OCI-LY1 (cell line): Measurements from ENCODE around the gene PBX1.

ENCODE experiments used
- H2AFZ ChIP-seq: fragments of 200-600 bp; sonication (generic), shearing (Covaris generic); 2 replicates; pipeline ENCODE4 v1.6.0; 2014; ENCODE audit warnings: antibody characterized with exemption, mild to moderate bottlenecking, low read length
- H3F3A ChIP-seq: fragments of 200-600 bp; sonication (generic), shearing (Covaris generic); 2 replicates; pipeline ENCODE4 v1.6.0; 2014; ENCODE audit warnings: mild to moderate bottlenecking, antibody characterized with exemption, low read length, moderate library complexity; ENCODE audit not compliant: insufficient read depth
- H3K27ac ChIP-seq: fragments of 200-600 bp; sonication (generic); 2 replicates; pipeline ENCODE4 v1.5.1; 2014; ENCODE audit warnings: low read length, mixed run types, mild to moderate bottlenecking, low read depth; ENCODE audit not compliant: poor library complexity, severe bottlenecking
- H3K27me3 ChIP-seq: fragments of 200-600 bp; sonication (generic); 2 replicates; pipeline ENCODE4 v1.6.0; 2014; ENCODE audit warnings: antibody characterized with exemption, mild to moderate bottlenecking, low read length, moderate library complexity; ENCODE audit not compliant: insufficient read depth
- H3K36me3 ChIP-seq: fragments of 200-600 bp; sonication (generic); 2 replicates; pipeline ENCODE4 v1.6.1; 2014; ENCODE audit warnings: mild to moderate bottlenecking, antibody characterized with exemption, low read length, moderate library complexity, mixed read lengths; ENCODE audit not compliant: insufficient read depth
- H3K4me1 ChIP-seq: fragments of 200-600 bp; sonication (generic); 2 replicates; pipeline ENCODE4 v1.5.1; 2014; ENCODE audit warnings: mild to moderate bottlenecking, low read length, moderate library complexity; ENCODE audit not compliant: insufficient read depth, severe bottlenecking
- H3K4me2 ChIP-seq: fragments of 200-600 bp; sonication (generic), shearing (Covaris generic); 2 replicates; pipeline ENCODE4 v1.6.1; 2014; ENCODE audit warnings: low read length
- H3K4me3 ChIP-seq: fragments of 200-600 bp; sonication (generic); 2 replicates; pipeline ENCODE4 v1.5.1; 2014; ENCODE audit warnings: low read length, low read depth, mild to moderate bottlenecking, mixed read lengths; ENCODE audit not compliant: poor library complexity, severe bottlenecking
- H3K79me2 ChIP-seq: fragments of 200-600 bp; shearing (Covaris generic); 2 replicates; pipeline ENCODE4 v1.6.1; 2016; ENCODE audit warnings: mixed run types, low read length, mixed read lengths; ENCODE audit not compliant: insufficient read depth
- H3K9ac ChIP-seq: fragments of 200-600 bp; sonication (generic), shearing (Covaris generic); 2 replicates; pipeline ENCODE4 v1.6.1; 2014; ENCODE audit warnings: mild to moderate bottlenecking, low read length, mixed read lengths
- H3K9me2 ChIP-seq: fragments of 200-600 bp; sonication (generic), shearing (Covaris generic); 2 replicates; pipeline ENCODE4 v1.6.1; 2014; ENCODE audit warnings: low read depth, mild to moderate bottlenecking, low read length, mixed read lengths
- H3K9me3 ChIP-seq: fragments of 200-600 bp; shearing (Covaris generic); 2 replicates; pipeline ENCODE4 v1.6.1; 2014; ENCODE audit warnings: low read length, mixed read lengths
- H4K20me1 ChIP-seq: fragments of 200-600 bp; sonication (generic), shearing (Covaris generic); 2 replicates; pipeline ENCODE4 v1.6.0; 2016; ENCODE audit warnings: mild to moderate bottlenecking, low read length; ENCODE audit not compliant: insufficient read depth
- CTCF ChIP-seq: fragments of 200-600 bp; sonication (generic), shearing (Covaris generic); IDR thresholded peaks from 2 replicates; pipeline ENCODE4 v1.5.1; 2017; ENCODE audit warnings: mild to moderate bottlenecking, antibody characterized with exemption, low read length, moderate library complexity, mixed read lengths
- EZH2 ChIP-seq: fragments of 200-600 bp; sonication (generic), shearing (Covaris generic); IDR thresholded peaks from 2 replicates; pipeline ENCODE4 v1.8.0; 2017; ENCODE audit warnings: borderline replicate concordance, mixed run types, mild to moderate bottlenecking, antibody characterized with exemption, low read length, moderate library complexity, mixed read lengths

The PBX1 gene

DNA sequence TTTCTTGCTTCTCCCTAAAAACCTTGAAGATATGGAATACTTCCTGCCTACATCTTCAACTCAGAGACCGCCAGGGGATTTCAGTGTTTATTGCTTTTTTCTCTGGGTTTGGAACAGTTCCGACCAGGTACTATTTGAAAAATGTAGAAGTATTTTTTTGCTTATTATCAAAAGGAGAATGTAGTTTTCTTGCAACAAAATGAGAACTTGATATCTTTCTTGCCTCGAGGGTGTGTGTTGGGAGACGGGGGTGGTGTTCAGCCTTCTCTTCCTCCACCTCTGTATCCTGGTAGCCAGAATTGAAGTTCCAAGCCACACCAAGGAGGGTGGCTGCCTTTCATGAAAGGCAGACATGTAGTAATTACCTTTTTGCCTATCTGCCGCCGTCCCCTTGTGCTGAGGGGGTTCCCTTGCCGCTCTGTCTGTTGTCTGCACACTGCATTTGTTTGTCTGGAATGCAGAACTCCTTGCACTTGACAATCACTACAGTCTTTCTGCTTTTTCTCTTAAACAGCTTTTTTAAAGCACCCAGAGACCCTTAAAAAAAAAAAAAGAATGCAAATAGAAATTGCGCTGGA, 212.1 kb downstream of the PBX1 start:
- Histone ChIP-seq H3K79me2 (no peaks in the 10 kb centered on the region), H3K36me3 (no peaks in the 10 kb centered on the region), H3K9ac (no peak overlapping the region), H3K27ac (no peak overlapping the region), H3K4me1 (no peaks in the 10 kb centered on the region), H2AFZ (no peak overlapping the region), H4K20me1 (no peaks in the 10 kb centered on the region), H3K4me2 (no peak overlapping the region), H3K4me3 (no peak overlapping the region), H3K9me3 (no peaks in the 10 kb centered on the region), H3K9me2 (no peaks in the 10 kb centered on the region), H3K27me3 (no peaks in the 10 kb centered on the region), H3F3A (no peaks in the 10 kb centered on the region)
- TF ChIP-seq CTCF (no peak), EZH2 (no peak)

DNA sequence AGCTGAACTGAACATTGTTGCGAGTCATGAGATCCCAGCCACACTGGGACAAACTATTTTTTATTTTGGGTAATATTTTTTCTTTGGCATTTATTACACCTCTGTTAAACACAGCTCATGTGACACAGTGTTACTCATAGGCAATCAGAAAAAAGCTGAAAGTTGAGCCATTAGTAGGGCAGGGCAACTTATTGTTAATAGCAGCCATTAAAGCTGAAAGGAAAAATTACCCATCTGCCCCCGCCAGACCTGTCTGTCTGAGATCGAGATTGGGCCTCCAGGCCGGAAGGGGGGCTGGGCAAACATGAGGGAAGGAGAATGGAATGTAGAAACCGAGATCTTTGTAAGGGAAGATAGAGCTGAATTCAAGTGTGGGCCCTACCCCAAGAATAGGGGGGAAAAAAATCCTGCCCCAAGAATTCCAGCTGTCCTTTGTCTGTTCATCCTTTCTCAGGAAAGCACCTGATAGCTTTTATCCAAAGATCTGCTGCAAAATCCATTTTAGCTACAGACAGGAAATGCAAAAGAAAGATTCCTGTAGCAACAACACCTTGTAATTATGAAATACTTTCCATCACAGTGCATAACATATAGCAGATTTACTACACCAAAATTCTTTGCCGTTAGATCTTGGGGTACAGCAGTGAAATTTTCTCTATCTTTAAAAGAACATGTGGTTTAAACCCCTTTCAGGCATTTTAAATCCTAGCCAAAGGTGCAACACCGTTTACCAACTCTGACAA, 212.8 kb downstream of the PBX1 start:
- H3K9me3 ChIP-seq, result no peaks in the 10 kb centered on the region
- no peaks in the 10 kb centered on the region for H4K20me1 ChIP-seq
- no peaks in the 10 kb centered on the region for H3F3A ChIP-seq
- H3K4me3 ChIP-seq, result no peak overlapping the region
- H3K9ac ChIP-seq, result no peak overlapping the region
- no peaks in the 10 kb centered on the region for H3K36me3 ChIP-seq
- H3K9me2 ChIP-seq, result no peaks in the 10 kb centered on the region
- TF ChIP-seq EZH2 (no peak), CTCF (no peak)
- no peak overlapping the region for H2AFZ ChIP-seq
- no peaks in the 10 kb centered on the region for H3K79me2 ChIP-seq
- no peaks in the 10 kb centered on the region for H3K27me3 ChIP-seq
- H3K27ac ChIP-seq, result no peak overlapping the region
- H3K4me1 ChIP-seq, result no peaks in the 10 kb centered on the region
- H3K4me2 ChIP-seq, result no peak overlapping the region

DNA sequence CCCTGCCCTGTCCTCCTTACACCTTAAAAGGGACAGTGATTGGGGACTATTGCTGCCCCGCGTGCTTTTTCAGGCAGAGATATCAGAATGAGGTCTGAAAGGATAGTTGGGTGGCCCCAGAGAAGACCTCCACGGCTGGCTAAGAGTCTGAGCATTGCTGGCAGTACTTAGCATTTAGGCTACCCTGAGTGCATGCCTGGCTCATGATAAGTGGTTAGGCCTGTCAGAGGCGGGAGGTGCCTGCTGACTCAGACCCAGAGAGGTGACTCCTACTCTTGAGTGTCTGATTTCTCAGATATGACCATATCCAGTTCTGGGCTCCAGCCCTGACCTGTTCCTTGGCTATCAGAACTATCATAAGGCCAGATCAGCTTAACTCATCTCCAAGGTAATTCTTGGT, 213.7 kb downstream of the PBX1 start:
- no peak overlapping the region for H3K27ac ChIP-seq
- H3K36me3 ChIP-seq, result no peaks in the 10 kb centered on the region
- H3K9me2 ChIP-seq, result no peaks in the 10 kb centered on the region
- no peak for TF ChIP-seq CTCF
- TF ChIP-seq EZH2, result no peak
- no peaks in the 10 kb centered on the region for H3K4me1 ChIP-seq
- no peaks in the 10 kb centered on the region for H4K20me1 ChIP-seq
- no peaks in the 10 kb centered on the region for H3K27me3 ChIP-seq
- no peaks in the 10 kb centered on the region for H3K79me2 ChIP-seq
- H3K9me3 ChIP-seq, result no peaks in the 10 kb centered on the region
- H2AFZ ChIP-seq, result no peak overlapping the region
- no peaks in the 10 kb centered on the region for H3F3A ChIP-seq
- no peak overlapping the region for H3K4me2 ChIP-seq
- H3K9ac ChIP-seq, result no peak overlapping the region
- no peak overlapping the region for H3K4me3 ChIP-seq
